Cardiac fibroblast (primary cell): ENCODE data around the gene S100A3.
"Not testable (repeated sequence)": the region's sequence is repeated elsewhere in the genome, so short reads cannot be mapped to it uniquely, and the experiment has no call there.

Experiments
- DNase-seq, 2 donors: peaks; one replicate each; pipeline versions ENCODE4 v3.0.0 to v3.0.0-alpha.2; 2010; ENCODE audit warnings: low read depth in 2 of 2
- H3K4me3 ChIP-seq, 2 donors: replicated peaks in 1 of 2; 1 replicate in 1 of 2; 2 replicates in 1 of 2; pipeline ENCODE4 v1.5.1; 2011; ENCODE audit warnings: low read depth in 2 of 2, low read length in 2 of 2, mild to moderate bottlenecking in 2 of 2, moderate library complexity in 1 of 2
- TF ChIP-seq, protein P1 (sequence below): IDR thresholded peaks from one replicate; pipeline ENCODE4 v1.5.1; 2011; ENCODE audit warnings: low read depth, mild to moderate bottlenecking, low read length, inconsistent platforms

Gene S100A3

DNA sequence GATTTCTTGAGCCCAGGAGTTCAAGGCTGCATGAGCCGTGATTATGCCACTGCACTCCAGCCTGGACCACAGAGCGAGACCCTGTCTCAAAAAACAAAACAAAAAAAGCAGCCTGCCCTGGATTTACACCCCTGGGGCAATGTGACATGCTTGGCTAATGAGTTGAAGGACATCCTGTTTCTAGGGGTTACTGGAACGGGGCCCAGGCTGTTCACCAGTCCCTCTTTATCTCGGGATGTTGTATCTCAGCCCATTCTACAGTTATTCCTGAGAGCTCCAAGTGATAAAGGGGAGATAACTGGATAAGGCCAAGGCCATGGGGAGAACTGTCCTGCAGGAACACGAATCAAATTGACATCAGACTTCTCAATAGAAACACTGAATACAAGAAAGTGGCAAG lies 38.3 kb upstream of the S100A3 start:
- TF ChIP-seq, protein P1, sequence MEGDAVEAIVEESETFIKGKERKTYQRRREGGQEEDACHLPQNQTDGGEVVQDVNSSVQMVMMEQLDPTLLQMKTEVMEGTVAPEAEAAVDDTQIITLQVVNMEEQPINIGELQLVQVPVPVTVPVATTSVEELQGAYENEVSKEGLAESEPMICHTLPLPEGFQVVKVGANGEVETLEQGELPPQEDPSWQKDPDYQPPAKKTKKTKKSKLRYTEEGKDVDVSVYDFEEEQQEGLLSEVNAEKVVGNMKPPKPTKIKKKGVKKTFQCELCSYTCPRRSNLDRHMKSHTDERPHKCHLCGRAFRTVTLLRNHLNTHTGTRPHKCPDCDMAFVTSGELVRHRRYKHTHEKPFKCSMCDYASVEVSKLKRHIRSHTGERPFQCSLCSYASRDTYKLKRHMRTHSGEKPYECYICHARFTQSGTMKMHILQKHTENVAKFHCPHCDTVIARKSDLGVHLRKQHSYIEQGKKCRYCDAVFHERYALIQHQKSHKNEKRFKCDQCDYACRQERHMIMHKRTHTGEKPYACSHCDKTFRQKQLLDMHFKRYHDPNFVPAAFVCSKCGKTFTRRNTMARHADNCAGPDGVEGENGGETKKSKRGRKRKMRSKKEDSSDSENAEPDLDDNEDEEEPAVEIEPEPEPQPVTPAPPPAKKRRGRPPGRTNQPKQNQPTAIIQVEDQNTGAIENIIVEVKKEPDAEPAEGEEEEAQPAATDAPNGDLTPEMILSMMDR = no peak
- DNase-seq = no peak
- no peak overlapping the region for H3K4me3 ChIP-seq

DNA sequence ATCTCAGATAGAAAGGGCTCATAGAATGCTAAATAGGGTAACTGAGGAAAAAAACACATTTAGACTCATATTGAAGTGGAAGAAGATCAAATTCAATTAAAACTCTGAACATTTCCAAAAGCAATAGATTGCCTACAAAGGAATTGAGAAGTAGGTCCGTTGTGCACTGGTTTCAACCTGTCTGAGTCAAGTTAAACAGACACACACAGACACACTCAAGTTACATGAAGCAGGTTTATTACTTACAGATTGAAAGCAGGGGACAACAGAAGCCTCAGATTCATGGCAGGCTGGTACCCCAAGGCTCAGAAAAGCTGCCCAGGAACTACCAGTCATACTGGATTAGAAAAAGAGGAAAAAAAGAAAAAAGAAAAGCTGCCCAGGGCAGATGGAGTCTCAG lies 37.3 kb upstream of the S100A3 start:
- TF ChIP-seq, protein P1 = no peak
- no peak overlapping the region for H3K4me3 ChIP-seq
- no peak for DNase-seq

DNA sequence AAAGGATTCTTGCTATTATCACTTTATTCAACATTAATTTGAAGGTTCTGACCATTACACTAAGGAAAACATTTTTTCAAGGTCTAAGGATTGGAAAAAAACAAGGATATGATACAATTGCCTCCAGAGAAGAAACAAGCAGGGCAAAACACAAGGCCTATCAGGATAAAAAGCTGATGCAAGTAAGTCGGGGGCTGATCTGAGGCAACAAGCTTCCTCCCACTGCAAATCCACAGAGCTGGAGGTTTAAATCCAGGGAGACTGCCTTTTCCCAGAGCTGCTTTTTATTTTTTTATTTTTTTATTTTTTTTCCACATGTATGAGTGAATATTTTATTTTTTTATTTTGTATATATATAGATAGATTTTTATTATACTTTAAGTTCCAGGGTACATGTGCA lies 35.9 kb upstream of the S100A3 start:
- no peak overlapping the region for H3K4me3 ChIP-seq
- no peak for DNase-seq
- TF ChIP-seq, protein P1 = no peak

DNA sequence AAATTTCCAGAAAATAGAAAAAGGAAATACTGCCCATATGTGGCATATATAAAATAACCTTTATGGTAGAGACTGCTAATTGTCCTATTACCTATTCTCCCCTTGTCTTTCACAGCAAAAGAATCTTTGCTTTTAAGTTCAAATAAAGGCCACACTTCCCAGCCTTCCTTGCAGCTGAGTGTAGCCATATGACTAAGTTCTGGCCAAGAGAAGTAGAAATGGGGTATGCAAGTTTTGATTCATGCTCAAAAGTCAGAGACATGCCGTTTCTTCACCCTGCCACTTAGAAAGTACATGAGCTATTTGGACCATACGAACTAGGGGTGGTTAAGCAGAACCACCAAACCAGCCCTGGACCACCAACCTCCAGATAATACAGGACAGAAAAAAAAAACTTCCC lies 34.9 kb upstream of the S100A3 start:
- H3K4me3 ChIP-seq = no peak overlapping the region
- no peak for DNase-seq
- TF ChIP-seq, protein P1 = no peak

DNA sequence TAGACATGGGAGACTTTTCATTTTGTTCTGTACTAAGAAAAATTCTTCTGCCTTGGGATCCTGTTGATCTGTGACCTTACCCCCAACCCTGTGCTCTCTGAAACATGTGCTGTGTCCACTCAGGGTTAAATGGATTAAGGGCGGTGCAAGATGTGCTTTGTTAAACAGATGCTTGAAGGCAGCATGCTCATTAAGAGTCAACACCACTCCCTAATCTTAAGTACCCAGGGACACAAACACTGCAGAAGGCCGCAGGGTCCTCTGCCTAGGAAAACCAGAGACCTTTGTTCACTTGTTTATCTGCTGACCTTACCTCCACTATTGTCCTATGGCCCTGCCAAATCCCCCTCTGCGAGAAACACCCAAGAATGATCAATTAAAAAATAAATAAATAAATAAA lies 34.5 kb upstream of the S100A3 start:
- DNase-seq, H3K4me3 ChIP-seq: not testable (repeated sequence)

DNA sequence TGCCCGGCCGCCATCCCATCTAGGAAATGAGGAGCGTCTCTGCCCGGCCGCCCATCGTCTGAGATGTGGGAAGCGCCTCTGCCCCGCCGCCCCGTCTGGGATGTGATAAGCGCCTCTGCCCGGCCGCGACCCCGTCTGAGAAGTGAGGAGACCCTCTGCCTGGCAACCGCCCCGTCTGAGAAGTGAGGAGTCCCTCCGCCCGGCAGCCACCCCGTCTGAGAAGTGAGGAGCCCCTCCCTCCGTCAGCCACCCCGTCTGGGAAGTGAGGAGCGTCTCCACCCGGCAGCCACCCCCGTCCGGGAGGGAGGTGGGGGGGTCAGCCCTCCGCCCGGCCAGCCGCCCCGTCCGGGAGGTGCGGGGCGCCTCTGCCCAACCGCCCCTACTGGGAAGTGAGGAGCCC lies 33.8 kb upstream of the S100A3 start:
- H3K4me3 ChIP-seq, DNase-seq: not testable (repeated sequence)

DNA sequence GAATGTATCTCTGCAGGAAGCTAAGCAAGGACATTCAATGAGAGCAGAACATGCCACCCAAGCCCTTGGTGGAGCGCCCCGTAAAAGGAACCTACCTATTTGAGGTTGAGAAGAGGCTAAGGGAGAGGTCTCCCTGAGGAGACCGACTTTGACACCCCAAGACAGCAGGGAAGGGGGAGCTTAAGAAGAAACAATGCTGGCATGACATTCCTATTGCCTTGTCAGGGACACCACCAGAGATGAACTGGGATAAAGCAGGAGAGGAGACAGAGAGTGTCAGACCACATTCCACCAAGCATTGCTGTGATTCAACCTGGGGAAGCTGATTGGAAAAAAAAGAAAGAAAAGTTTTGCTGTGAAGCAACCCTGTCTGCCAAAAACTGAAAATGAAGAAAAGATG lies 29.9 kb upstream of the S100A3 start:
- no peak overlapping the region for H3K4me3 ChIP-seq
- no peak for DNase-seq
- TF ChIP-seq, protein P1 = no peak

DNA sequence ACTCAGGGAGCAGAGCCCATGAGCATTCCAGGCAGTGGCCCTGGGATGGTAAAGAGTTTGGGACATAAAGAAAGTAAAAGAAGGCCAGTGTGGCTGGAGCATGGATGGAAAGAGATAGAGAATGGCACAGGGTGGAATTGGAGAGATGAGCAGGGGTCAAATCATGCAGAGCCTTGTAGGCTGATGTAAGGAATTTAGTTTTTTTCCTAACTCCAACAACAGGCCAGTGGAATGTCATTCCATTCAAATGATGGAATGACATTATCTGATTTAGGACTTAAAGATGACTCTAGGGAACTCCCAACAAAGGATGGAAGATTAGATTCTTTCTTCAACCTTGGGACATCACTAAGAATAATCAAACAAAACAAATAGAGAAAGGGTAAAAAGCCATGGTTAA lies 29.4 kb upstream of the S100A3 start:
- DNase-seq = no peak
- TF ChIP-seq, protein P1 = no peak
- no peak overlapping the region for H3K4me3 ChIP-seq
